NCI-H1092 treated with DMSO at 0.1 percent for 48 hours (cell line): ENCODE results near the gene IGF1R.
"Not testable (repeated sequence)": the region's sequence is repeated elsewhere in the genome, so short reads cannot be mapped to it uniquely, and the experiment has no call there.

Source experiments
- DNase-seq: peaks from one replicate; lab custom pipeline; 2025; lab: John Stamatoyannopoulos, UW

IGF1R gene

GRCh38 chr15:99002226-99002625, 353.9 kb downstream of the IGF1R start:
- DNase-seq: no peak

- not testable (repeated sequence) for DNase-seq
Observed at GRCh38 chr15:99003317-99003716, 355.0 kb downstream of the IGF1R start.

DNA sequence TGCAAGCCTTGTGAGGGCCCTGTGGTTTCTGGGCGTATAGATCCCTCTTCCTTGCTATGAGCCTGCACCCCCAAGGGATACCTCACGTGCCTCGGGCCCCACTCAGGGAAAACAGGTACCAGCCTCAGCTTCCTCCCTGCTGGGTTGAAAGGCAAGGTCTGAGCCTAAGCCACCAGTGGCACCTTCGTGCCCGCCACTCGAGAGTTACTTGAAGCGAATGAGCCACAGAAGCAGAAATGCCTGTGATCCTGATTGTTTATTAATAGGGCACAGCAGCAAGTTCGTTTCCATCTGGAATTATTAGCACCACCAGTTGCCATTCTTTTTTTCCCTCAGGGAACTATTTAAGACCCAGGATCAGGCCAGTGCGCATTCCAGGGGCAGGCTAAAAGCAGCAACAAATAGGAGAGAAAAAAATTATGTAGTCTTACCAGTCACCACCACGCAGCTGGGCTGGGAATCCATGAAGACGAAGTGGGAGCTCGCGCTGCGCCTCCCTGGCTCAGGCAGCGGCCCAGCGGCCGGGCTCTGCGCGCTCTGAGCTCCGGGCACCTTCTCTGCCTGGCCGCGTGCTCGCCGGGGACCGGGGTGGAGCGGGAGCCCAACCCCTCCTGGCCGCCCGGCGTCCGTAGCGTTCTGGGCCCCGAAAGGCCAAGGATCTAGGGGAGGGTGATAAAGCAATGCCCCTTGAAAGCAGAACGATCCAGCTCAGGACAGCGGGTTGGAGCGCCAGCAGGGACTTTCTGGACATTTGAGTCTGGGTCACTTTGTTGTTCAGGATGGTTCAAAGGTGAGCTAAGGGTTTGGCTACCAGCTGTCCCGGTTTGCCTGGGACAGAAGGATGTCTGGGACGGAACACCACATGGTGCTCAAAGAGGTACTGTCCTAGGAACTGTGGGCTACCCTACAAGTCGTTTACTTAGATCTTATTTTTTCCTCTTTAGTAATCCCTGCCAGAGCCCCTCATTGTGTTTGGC, 356.9 kb downstream of the IGF1R start:
- not testable (repeated sequence) for DNase-seq

- DNase-seq: no peak
Observed at GRCh38 chr15:99006146-99006545, 357.8 kb downstream of the IGF1R start.

GRCh38 chr15:99006904-99007495, 358.7 kb downstream of the IGF1R start:
- DNase-seq: no peak

GRCh38 chr15:99009741-99010330, 361.5 kb downstream of the IGF1R start:
- DNase-seq: no peak

- DNase-seq: no peak
Observed at GRCh38 chr15:99010768-99011167, 362.4 kb downstream of the IGF1R start.
